Type B pancreatic cell (in vitro differentiated cells): ENCODE measurements around the gene TANC2. TPM values are rescaled to one million over a fixed set of nuclear protein-coding genes. Genes with fewer than 3 reads are reported as not detected.

Experiments used
- DNase-seq: peaks from one replicate; pipeline ENCODE4 v3.0.0; 2021; ENCODE audit warnings: mixed read lengths; ENCODE audit not compliant: unreplicated experiment; ENCODE audit errors: extremely low spot score
- H3K27ac Mint-ChIP-seq: 2 replicates; pipeline ENCODE4 v1.8.0; 2021; ENCODE audit warnings: mild to moderate bottlenecking, mixed read lengths
- H3K27me3 Mint-ChIP-seq: 2 replicates; pipeline ENCODE4 v1.8.0; 2021; ENCODE audit warnings: mixed read lengths
- H3K36me3 Mint-ChIP-seq: 2 replicates; pipeline ENCODE4 v1.8.0; 2021; ENCODE audit warnings: mixed read lengths
- H3K4me1 Mint-ChIP-seq: one replicate; pipeline ENCODE4 v1.8.0; 2021; ENCODE audit warnings: mixed read lengths; ENCODE audit not compliant: unreplicated experiment
- H3K4me3 Mint-ChIP-seq: 2 replicates; pipeline ENCODE4 v1.8.0; 2021; ENCODE audit warnings: mild to moderate bottlenecking, mixed read lengths
- H3K9me3 Mint-ChIP-seq: 2 replicates; pipeline ENCODE4 v1.8.0; 2021; ENCODE audit warnings: mixed read lengths
- total RNA-seq: library from RNA; stranded (reverse); gene quantifications from 2 replicates; pipeline ENCODE4 v1.2.1, GENCODE V29; 2021; ENCODE audit warnings: low replicate concordance
- TF ChIP-seq, protein P1 (sequence below): fragments of 200-600 bp; sonication (generic); conservative IDR thresholded peaks from 2 replicates; pipeline ENCODE4 v1.5.0; 2021; ENCODE audit warnings: antibody characterized with exemption, mild to moderate bottlenecking

Gene TANC2
- total RNA-seq, 1 donor from 2014 or later = 50.6 TPM

DNA sequence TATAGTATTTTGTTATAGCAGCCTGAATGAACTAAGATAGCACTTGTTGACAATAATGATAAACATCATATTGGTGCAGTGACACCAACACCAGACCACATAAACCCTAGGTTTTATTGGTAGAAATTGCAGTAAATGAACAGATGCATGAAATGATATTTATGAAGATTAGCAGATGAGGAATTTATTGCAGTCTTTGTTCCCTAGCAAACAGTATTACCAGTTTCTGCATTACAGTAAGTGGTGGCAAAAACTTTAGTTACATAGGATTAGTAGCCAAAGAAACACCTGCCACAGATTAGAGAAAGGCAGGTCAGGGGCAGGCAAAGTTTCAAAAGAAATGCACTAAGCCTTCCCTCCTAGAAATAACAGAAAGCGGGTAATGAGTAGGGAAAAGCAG is 17.7 kb upstream of the TANC2 start:
- no peak overlapping the region for H3K4me3 Mint-ChIP-seq
- H3K36me3 Mint-ChIP-seq = no peaks in the 10 kb centered on the region
- H3K4me1 Mint-ChIP-seq = no peaks in the 10 kb centered on the region
- TF ChIP-seq, protein P1, sequence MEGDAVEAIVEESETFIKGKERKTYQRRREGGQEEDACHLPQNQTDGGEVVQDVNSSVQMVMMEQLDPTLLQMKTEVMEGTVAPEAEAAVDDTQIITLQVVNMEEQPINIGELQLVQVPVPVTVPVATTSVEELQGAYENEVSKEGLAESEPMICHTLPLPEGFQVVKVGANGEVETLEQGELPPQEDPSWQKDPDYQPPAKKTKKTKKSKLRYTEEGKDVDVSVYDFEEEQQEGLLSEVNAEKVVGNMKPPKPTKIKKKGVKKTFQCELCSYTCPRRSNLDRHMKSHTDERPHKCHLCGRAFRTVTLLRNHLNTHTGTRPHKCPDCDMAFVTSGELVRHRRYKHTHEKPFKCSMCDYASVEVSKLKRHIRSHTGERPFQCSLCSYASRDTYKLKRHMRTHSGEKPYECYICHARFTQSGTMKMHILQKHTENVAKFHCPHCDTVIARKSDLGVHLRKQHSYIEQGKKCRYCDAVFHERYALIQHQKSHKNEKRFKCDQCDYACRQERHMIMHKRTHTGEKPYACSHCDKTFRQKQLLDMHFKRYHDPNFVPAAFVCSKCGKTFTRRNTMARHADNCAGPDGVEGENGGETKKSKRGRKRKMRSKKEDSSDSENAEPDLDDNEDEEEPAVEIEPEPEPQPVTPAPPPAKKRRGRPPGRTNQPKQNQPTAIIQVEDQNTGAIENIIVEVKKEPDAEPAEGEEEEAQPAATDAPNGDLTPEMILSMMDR = no peak
- no peaks in the 10 kb centered on the region for H3K9me3 Mint-ChIP-seq
- no peak overlapping the region for H3K27ac Mint-ChIP-seq
- DNase-seq = no peak
- no peaks in the 10 kb centered on the region for H3K27me3 Mint-ChIP-seq

DNA sequence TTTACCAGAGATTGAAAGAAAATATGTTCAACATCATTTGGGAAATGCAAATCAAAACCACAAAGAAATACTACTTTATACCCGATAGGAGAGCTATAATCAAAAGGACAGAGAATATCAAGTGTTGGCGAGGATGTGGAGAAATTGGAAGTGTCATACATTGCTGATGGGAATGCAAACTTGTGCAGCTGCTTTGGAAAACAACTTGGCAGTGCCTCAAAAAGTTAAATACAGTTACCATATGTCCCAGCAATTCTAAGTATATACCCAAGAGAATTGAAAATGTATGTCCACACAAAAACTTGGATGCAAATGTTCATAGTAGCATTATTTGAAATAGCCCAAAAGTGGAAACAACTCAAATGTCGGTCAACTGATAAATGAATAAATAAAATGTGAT is 17.0 kb upstream of the TANC2 start:
- TF ChIP-seq, protein P1 = no peak
- H3K36me3 Mint-ChIP-seq = no peaks in the 10 kb centered on the region
- no peak for DNase-seq
- no peaks in the 10 kb centered on the region for H3K4me1 Mint-ChIP-seq
- no peak overlapping the region for H3K4me3 Mint-ChIP-seq
- no peaks in the 10 kb centered on the region for H3K27me3 Mint-ChIP-seq
- no peak overlapping the region for H3K27ac Mint-ChIP-seq
- H3K9me3 Mint-ChIP-seq = no peaks in the 10 kb centered on the region

DNA sequence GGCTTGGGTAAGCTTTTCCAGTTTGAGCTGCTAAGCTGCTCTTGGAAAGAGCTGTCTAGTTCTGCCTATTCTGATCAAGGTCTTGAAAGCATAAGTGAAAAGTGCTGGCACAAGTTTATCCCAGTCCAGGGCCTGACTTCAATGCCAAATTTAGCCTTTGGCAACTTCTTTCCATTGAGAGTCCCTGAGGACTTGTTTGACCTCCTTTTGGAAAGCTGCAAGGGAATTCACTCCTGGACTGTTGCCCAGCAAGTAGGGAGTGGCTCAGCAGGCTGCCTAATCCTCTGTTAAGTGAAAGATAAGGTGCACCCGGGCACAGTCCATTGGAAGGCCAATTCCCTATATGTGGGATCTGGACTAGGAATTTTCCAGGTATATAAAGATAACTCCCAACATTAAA is 16.0 kb upstream of the TANC2 start:
- no peak for DNase-seq
- TF ChIP-seq, protein P1 = no peak
- H3K27me3 Mint-ChIP-seq = no peaks in the 10 kb centered on the region
- H3K36me3 Mint-ChIP-seq = no peaks in the 10 kb centered on the region
- H3K9me3 Mint-ChIP-seq = no peaks in the 10 kb centered on the region
- no peak overlapping the region for H3K4me3 Mint-ChIP-seq
- no peak overlapping the region for H3K27ac Mint-ChIP-seq
- H3K4me1 Mint-ChIP-seq = no peaks in the 10 kb centered on the region

DNA sequence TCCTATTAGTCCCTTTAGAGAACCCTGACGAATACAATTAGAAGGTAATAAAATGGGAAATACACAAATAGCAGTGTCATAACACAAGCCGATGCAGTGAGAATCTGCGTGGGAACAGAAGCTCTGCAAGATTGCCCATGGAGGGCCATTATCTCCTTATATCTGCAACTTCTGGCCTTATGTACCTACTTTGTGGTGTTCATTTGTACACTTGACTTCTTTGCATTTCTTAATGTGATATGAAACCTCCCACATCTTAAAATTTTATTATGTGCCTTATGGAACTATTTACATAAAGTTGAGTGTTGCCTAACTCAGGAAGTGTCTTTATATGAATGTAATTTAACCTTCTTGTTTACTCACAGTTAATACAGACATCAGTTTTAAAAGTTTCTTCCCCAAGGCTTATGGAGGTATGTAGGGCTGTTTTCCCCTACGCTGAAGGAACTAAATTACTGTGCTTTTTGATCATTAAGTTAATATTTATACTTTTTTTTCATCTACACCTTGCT is 10.1 kb upstream of the TANC2 start:
- no peaks in the 10 kb centered on the region for H3K9me3 Mint-ChIP-seq
- H3K4me3 Mint-ChIP-seq = no peak overlapping the region
- TF ChIP-seq, protein P1 = no peak
- no peak for DNase-seq
- H3K27me3 Mint-ChIP-seq = peaks cover 6% of the 10 kb centered on the region
- no peak overlapping the region for H3K27ac Mint-ChIP-seq
- H3K4me1 Mint-ChIP-seq = no peaks in the 10 kb centered on the region
- no peaks in the 10 kb centered on the region for H3K36me3 Mint-ChIP-seq

DNA sequence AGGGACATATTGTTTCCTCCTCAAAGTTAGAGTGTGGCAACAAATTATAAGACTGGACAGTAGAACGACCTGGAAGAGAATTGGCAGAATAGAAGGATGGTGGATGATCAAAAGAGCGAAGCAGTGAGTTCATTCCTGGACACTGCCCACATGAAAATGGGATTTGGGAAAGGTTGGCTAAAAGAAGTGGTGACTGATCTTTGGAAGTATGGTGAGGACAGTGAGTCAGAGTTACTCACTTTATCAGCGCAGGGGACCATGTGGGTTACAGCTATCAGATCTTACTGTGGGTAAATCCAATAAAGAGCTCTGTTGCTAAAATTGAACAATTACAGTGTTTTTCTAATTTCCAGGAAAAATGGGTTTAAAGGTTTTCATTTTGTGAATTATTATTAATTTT is 2.7 kb upstream of the TANC2 start:
- Mint-ChIP-seq H3K27me3 (peaks cover 30% of the 10 kb centered on the region), H3K4me3 (peak overlapping the region; percentile 34), H3K4me1 (peaks cover 11% of the 10 kb centered on the region), H3K9me3 (no peaks in the 10 kb centered on the region), H3K27ac (no peak overlapping the region), H3K36me3 (no peaks in the 10 kb centered on the region)
- TF ChIP-seq, protein P1 = no peak
- DNase-seq = no peak

DNA sequence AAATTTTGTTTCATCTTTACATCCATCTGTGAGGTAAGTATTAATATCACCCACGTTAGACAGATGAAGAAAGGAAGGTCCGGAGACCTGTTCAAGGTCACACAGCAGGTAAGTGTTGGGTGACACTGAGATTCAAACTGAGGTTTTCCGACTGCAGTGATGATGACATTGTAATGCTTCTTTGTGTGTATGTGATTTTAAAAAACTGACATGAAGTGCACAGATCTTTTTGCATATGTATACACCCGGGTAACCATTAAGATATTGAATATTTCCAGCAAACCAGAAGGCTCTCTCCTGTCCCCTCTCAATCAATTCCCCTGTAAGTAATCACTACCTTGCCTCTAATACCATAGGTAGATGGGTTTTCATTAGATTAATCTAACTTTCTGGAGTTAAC is 1.5 kb upstream of the TANC2 start:
- TF ChIP-seq, protein P1 = no peak
- no peak for DNase-seq
- H3K9me3 Mint-ChIP-seq = no peaks in the 10 kb centered on the region
- peaks cover 17% of the 10 kb centered on the region for H3K4me1 Mint-ChIP-seq
- H3K36me3 Mint-ChIP-seq = no peaks in the 10 kb centered on the region
- H3K27ac Mint-ChIP-seq = no peak overlapping the region
- H3K27me3 Mint-ChIP-seq = peaks cover 30% of the 10 kb centered on the region
- H3K4me3 Mint-ChIP-seq = peak overlapping the region; percentile 27
